Measurements from ENCODE around the gene LAMB4. TPM values are rescaled to one million over a fixed set of nuclear protein-coding genes. Genes with fewer than 3 reads are reported as not detected.
A peak's percentile ranks its signal among the peaks of the same experiment; 100 is the strongest.

LAMB4 gene
- polyA plus RNA-seq, 1 of the 3 experiments (the other 2 are of a cell fraction), result 0.36 TPM

- POLR2A ChIA-PET, result interaction anchor here (0.6 kb wide), 1 partner anchor 1333 kb away, joined by 3 read pairs; no protein-coding TSS in a partner anchor
- H3K9ac ChIP-seq, result no peak overlapping the region
- H3K9me2 ChIP-seq, result no peaks in the 10 kb centered on the region
- no peaks in the 10 kb centered on the region for H3K27me3 ChIP-seq (ENCODE audit: insufficient read depth)
- TF ChIP-seq MEF2A (IDR thresholded peaks at IDR 0.05; ENCODE audit: borderline replicate concordance, low read depth) (no peak), YY1 (IDR thresholded peaks at IDR 0.05; ENCODE audit: low read depth) (no peak), RAD21 (IDR thresholded peaks at IDR 0.05; ENCODE audit: low read length) (peak; percentile 56), SMC3 (IDR thresholded peaks at IDR 0.05; ENCODE audit: low read depth, low read length) (0 out of 2 replicates have a peak, but pooled peaks have one; percentile 23)
- TF ChIP-seq, protein P1, sequence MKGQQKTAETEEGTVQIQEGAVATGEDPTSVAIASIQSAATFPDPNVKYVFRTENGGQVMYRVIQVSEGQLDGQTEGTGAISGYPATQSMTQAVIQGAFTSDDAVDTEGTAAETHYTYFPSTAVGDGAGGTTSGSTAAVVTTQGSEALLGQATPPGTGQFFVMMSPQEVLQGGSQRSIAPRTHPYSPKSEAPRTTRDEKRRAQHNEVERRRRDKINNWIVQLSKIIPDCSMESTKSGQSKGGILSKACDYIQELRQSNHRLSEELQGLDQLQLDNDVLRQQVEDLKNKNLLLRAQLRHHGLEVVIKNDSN (IDR thresholded peaks at IDR 0.05; ENCODE audit: borderline replicate concordance, low read depth), result no peak
- TF ChIP-seq, protein P2, sequence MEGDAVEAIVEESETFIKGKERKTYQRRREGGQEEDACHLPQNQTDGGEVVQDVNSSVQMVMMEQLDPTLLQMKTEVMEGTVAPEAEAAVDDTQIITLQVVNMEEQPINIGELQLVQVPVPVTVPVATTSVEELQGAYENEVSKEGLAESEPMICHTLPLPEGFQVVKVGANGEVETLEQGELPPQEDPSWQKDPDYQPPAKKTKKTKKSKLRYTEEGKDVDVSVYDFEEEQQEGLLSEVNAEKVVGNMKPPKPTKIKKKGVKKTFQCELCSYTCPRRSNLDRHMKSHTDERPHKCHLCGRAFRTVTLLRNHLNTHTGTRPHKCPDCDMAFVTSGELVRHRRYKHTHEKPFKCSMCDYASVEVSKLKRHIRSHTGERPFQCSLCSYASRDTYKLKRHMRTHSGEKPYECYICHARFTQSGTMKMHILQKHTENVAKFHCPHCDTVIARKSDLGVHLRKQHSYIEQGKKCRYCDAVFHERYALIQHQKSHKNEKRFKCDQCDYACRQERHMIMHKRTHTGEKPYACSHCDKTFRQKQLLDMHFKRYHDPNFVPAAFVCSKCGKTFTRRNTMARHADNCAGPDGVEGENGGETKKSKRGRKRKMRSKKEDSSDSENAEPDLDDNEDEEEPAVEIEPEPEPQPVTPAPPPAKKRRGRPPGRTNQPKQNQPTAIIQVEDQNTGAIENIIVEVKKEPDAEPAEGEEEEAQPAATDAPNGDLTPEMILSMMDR (IDR thresholded peaks at IDR 0.05), result peak; percentile 57
- TF ChIP-seq, protein P3, sequence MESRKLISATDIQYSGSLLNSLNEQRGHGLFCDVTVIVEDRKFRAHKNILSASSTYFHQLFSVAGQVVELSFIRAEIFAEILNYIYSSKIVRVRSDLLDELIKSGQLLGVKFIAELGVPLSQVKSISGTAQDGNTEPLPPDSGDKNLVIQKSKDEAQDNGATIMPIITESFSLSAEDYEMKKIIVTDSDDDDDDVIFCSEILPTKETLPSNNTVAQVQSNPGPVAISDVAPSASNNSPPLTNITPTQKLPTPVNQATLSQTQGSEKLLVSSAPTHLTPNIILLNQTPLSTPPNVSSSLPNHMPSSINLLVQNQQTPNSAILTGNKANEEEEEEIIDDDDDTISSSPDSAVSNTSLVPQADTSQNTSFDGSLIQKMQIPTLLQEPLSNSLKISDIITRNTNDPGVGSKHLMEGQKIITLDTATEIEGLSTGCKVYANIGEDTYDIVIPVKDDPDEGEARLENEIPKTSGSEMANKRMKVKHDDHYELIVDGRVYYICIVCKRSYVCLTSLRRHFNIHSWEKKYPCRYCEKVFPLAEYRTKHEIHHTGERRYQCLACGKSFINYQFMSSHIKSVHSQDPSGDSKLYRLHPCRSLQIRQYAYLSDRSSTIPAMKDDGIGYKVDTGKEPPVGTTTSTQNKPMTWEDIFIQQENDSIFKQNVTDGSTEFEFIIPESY (IDR thresholded peaks at IDR 0.05; ENCODE audit: borderline replicate concordance, low read depth), result no peak
- no peaks in the 10 kb centered on the region for H3K79me2 ChIP-seq (ENCODE audit: insufficient read depth)
- H3K4me1 ChIP-seq (ENCODE audit: control insufficient read depth in 1 of 2, insufficient read depth in 2 of 2, low read depth in 1 of 2, low read length in 1 of 2), result peaks cover 0 to under 1% of the 10 kb centered on the region in 2 experiments; a peak in 1 of 4 replicates
- WGBS (ENCODE audit: low lambda C conversion rate), result 85% methylated on average over 6 of the region's 6 CpGs
- CTCF ChIA-PET, result interaction anchor here (1.0 to 2.7 kb wide), 9 partner anchors 8 to 383 kb away, joined by 3 to 37 read pairs (median 5); no protein-coding TSS in a partner anchor
- no peak overlapping the region for H2AFZ ChIP-seq (ENCODE audit: low read depth)
- H3K4me3 ChIP-seq (ENCODE audit: low read depth in 2 of 2, low read length in 1 of 2), result no peak overlapping the region; a peak in 1 of 4 replicates
- DNase-seq, result no peak
- H3K4me2 ChIP-seq, result no peak overlapping the region
- H3F3A ChIP-seq (replicated peaks; ENCODE audit: insufficient read depth), result no peaks in the 10 kb centered on the region
- no peaks in the 10 kb centered on the region for H3K36me3 ChIP-seq (replicated peaks in 1 of 2; ENCODE audit: control insufficient read depth in 1 of 2, insufficient read depth in 2 of 2, low read length in 1 of 2)
- H4K20me1 ChIP-seq (ENCODE audit: insufficient read depth), result no peaks in the 10 kb centered on the region
- H3K9me3 ChIP-seq, result no peaks in the 10 kb centered on the region
- no peak overlapping the region for H3K27ac ChIP-seq (ENCODE audit: low read depth in 2 of 2, low read length in 1 of 2)
Measured at GRCh38 chr7:108114117-108114841, 15.9 kb downstream of the LAMB4 start.

- no peaks in the 10 kb centered on the region for H3K9me2 ChIP-seq
- CTCF ChIA-PET, result interaction anchor here (0.6 to 2.7 kb wide), 7 partner anchors 12 to 384 kb away, joined by 3 to 37 read pairs (median 4); no protein-coding TSS in a partner anchor
- H3K4me3 ChIP-seq (ENCODE audit: low read depth in 2 of 2, low read length in 1 of 2), result no peak overlapping the region
- H3K9me3 ChIP-seq, result no peaks in the 10 kb centered on the region
- WGBS (ENCODE audit: low lambda C conversion rate), result 95% methylated on average over 2 of the region's 2 CpGs
- no peaks in the 10 kb centered on the region for H3K79me2 ChIP-seq (ENCODE audit: insufficient read depth)
- H3K9ac ChIP-seq, result no peak overlapping the region
- H3K27ac ChIP-seq (ENCODE audit: low read depth in 2 of 2, low read length in 1 of 2), result no peak overlapping the region
- no peaks in the 10 kb centered on the region for H4K20me1 ChIP-seq (ENCODE audit: insufficient read depth)
- H3F3A ChIP-seq (replicated peaks; ENCODE audit: insufficient read depth), result no peaks in the 10 kb centered on the region
- peaks cover 0 to 2% of the 10 kb centered on the region in 2 experiments; a peak in 1 of 4 replicates for H3K4me1 ChIP-seq (ENCODE audit: control insufficient read depth in 1 of 2, insufficient read depth in 2 of 2, low read depth in 1 of 2, low read length in 1 of 2)
- H3K36me3 ChIP-seq (replicated peaks in 1 of 2; ENCODE audit: control insufficient read depth in 1 of 2, insufficient read depth in 2 of 2, low read length in 1 of 2), result no peaks in the 10 kb centered on the region
- no peaks in the 10 kb centered on the region for H3K27me3 ChIP-seq (ENCODE audit: insufficient read depth)
- no peak for TF ChIP-seq SIN3A (IDR thresholded peaks at IDR 0.05; ENCODE audit: borderline replicate concordance, low read depth, low read length)
- TF ChIP-seq TEAD4 (IDR thresholded peaks at IDR 0.05; ENCODE audit: borderline replicate concordance, insufficient read depth), result no peak
- no peak for TF ChIP-seq EZH2phosphoT487 (IDR thresholded peaks at IDR 0.05; ENCODE audit: borderline replicate concordance, low read depth)
- no peak for TF ChIP-seq IRF3 (IDR thresholded peaks at IDR 0.05; ENCODE audit: low read depth, low read length)
- no peak for TF ChIP-seq SMC3 (IDR thresholded peaks at IDR 0.05; ENCODE audit: low read depth, low read length)
- TF ChIP-seq USF2 (IDR thresholded peaks at IDR 0.05; ENCODE audit: borderline replicate concordance, low read depth, low read length), result no peak
- no peak for TF ChIP-seq POLR2AphosphoS5 (IDR thresholded peaks at IDR 0.05; ENCODE audit: low read depth, low read length)
- TF ChIP-seq TAF1 (IDR thresholded peaks at IDR 0.05; ENCODE audit: borderline replicate concordance, low read depth, low read length), result no peak
- H3K4me2 ChIP-seq, result no peak overlapping the region
- H2AFZ ChIP-seq (ENCODE audit: low read depth), result no peak overlapping the region
- no peak for DNase-seq
- POLR2A ChIA-PET, result no interaction called here
Measured at GRCh38 chr7:108112683-108113082, 17.5 kb downstream of the LAMB4 start.
